Fibroblast of pulmonary artery (primary cell): ENCODE data around the gene SEMA5A.

Source experiments
- DNase-seq: peaks from one replicate; pipeline ENCODE4 v3.0.0-alpha.2; 2010; ENCODE audit warnings: low read depth
- H3K4me3 ChIP-seq: replicated peaks from 2 replicates; pipeline ENCODE4 v1.5.1; 2011; ENCODE audit warnings: low read depth, mild to moderate bottlenecking, control low read depth, low read length, moderate library complexity
- CTCF ChIP-seq: IDR thresholded peaks from 2 replicates; pipeline ENCODE4 v1.5.1; 2011; ENCODE audit warnings: mild to moderate bottlenecking, control low read depth, low read length, inconsistent platforms; ENCODE audit errors: missing control alignments

Gene SEMA5A

GRCh38 chr5:9547122-9547947 is 1.5 kb upstream of the SEMA5A start:
- no peak for TF ChIP-seq CTCF
- H3K4me3 ChIP-seq: peak overlapping the region; percentile 92
- DNase-seq: peak; percentile 71

DNA sequence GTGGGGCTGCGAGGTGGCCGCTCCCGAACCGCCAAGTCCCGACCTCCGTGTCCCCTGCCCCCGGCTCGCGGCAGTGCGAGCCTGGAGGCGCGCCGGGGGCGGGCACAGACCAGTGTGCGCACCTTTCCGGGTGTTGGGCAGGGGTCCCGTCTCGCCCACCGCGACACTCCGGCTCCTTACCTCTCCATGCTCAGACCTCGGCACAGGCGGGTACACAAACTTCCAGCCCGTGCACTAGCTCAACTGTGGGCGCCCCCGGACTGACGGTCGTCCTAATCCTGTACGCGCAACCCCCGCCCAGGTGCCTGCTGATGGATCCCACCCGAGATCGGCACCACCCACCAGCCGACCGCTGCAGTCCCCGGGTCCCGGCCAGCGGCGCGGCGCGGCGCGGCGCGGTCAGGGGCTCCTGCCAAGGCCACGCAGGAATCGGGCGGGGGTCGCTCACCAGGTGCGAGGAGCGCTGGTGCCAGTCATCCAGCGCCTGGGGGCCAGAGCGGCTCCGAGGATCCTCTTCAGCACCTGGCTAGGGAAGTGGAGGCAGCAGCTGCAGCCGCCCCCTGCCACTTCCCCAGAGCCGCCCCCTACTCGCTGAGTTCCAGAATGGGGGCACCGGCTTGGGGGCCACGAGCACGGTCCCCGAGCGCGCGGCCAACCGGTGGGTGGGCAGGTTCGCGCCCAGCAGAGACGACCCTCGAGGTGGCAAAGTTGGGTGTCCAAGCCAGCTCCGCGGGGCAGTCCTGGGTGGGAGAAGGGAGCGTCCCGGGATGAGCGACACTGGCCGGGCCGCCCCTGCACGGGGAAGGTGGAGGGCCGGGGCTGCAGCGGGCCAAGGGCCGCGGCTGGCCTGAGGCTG is 511 bp downstream of the SEMA5A start:
- no peak for TF ChIP-seq CTCF
- H3K4me3 ChIP-seq: peak overlapping the region; percentile 92
- no peak for DNase-seq

DNA sequence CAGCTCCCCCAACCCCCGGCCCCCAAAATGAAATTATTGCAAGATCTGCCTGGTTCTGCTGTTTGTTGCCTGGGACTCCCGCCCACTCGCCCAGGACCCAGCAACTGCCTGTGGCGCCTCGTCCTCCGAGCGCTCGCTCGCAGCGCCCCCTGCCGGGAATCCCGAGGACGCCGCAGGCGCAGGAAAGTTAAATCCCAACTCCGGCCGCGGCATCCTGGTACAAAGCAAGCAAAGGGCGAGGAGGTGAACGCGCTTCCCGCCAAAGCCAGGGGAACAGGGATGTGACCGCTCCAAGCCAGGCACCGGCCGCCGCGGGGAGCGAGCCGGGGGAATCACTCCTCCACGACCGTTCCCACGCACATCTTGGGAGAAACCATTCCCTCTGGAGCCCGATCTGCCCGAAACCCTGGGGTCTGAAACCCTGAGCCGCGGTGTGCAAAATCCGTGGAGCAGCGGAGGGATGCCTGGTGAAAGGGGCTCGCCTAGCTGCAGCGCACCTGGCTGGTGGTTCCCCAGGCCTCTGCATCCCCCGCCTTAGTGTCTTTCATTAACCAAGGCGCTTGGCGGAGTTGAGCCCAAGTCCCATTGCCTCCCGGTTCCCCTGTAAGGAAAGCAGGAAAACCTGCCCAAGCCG is 1.3 kb downstream of the SEMA5A start:
- peak overlapping the region; percentile 92 for H3K4me3 ChIP-seq
- DNase-seq: peak; percentile 83
- peak; percentile 85 for TF ChIP-seq CTCF

DNA sequence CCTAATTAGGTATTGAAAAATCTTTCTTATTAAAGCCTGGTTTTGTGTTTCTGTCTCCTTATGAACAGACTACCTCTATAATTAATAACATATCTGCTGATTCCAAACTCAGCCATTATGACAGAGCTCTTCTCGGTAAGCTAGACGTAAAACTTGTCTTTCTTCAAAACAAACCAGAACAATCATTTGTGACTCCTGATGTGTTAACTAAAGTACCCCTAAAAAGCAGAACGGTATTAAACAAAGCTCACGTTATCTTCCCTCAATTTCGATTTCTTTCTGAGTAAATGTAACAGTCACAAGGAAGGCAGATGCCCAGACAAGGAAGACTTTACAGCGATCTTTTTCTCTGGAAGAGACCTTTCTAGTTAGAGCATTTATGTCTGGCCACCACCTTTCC is 1.8 kb downstream of the SEMA5A start:
- peak overlapping the region; percentile 92 for H3K4me3 ChIP-seq
- no peak for TF ChIP-seq CTCF
- no peak for DNase-seq

GRCh38 chr5:9543311-9543920 is 2.5 kb downstream of the SEMA5A start:
- H3K4me3 ChIP-seq: peak overlapping the region; percentile 17
- no peak for DNase-seq
- TF ChIP-seq CTCF: no peak

GRCh38 chr5:9540791-9541190 is 5.1 kb downstream of the SEMA5A start:
- peak overlapping the region; percentile 5 for H3K4me3 ChIP-seq

More at GRCh38 chr5:9540791-9541190, 5.1 kb downstream of the SEMA5A start:
- TF ChIP-seq CTCF: no peak
- peak; percentile 45 for DNase-seq
